HG03139 (cell line): Measurements from ENCODE around the gene MEX3A.
"Not testable (repeated sequence)": the region's sequence is repeated elsewhere in the genome, so short reads cannot be mapped to it uniquely, and the experiment has no call there.

Experiments used
- ATAC-seq: cut with Tn5 transposase; IDR thresholded peaks from one replicate; pipeline ENCODE4 v1.9.1; 2021; ENCODE audit not compliant: unreplicated experiment

MEX3A gene

DNA sequence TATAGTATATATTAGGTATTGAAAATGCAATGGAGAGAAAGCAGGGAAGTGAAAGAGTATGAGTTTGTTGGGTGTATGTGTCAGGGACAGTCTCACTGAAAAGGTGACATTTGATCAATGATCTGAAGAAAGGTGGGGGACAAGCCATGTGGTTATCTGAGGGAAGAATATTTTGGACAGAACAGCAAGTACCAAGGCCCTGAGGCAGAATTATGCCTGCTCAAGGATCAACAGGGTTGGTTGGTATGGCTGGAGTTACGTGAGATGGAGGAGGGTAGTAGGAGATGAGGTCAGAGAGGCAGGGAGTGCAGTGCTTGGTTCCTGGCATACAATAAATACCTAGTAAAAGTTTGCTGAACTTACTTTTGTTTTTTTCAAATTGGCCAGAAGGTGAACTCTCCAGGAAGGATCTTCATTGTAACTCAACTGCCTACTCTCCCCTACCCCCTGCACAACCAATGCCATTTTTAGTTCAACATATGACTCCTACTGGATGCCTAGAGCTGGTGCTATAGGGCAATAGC lies 25.9 kb downstream of the MEX3A start:
- no peak for ATAC-seq

DNA sequence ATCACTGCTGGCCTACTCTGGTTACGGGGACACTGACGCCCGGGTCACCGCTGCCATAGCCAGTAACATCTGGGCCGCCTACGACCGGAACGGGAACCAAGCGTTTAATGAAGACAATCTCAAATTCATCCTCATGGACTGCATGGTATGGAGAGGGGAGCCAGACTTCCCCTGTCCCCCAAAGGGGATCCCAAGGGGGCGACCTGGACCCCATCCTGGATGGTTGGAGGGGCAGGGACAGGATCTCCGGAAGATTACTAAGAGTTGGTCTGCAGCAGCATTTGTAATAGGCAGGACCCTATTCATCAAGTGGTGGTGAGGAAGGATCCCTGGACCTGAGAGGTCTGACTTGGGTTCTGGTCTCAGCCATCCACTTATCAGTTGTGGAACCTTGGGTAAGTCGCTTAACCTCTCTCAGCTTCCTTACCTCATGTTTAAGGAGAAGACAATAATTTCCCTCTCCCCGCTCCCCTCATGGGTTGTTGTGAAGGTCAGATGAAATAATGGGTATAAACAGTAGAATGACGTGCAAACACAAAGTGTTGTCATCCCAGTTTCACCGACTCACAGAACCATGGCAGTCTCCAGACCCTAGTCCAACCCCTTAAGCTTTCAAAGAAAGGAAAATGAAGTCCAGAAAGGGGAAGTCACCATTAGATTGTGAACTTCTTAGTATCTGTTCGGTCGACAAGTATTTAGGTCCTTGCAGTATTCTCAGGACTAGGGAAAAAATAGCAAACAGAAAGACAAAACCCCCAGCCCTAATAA lies 26.8 kb downstream of the MEX3A start:
- no peak for ATAC-seq

DNA sequence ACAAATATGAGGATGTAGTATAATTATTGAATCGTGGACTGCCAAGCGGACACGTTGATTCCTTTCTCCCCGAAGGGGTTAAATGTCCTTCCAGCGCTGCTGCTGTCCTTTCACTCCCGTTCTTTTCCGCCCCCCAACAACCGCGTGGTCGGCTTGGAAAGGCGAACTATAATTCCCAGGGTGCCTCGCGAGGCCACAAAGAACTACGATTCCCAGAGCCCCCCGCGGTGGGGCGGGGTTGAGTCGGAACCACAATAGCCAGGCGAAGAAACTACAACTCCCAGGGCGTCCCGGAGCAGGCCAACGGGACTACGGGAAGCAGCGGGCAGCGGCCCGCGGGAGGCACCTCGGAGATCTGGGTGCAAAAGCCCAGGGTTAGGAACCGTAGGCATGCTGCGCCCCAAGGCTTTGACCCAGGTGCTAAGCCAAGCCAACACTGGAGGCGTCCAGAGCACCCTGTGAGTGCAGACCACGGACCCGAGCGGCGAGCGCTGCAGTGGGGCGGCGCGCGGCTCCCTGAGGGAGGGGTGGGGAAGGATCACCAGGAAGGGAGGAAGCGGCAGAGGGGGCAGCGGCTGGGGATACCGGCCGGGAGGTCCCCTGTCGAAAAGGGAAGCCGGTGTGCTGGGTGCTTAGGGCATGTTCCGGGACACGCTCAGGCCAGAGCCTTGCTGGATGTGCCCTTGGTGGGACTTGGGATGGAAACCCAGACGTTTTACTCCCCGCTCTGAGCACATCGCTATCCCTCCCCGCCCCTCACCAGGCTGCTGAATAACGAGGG lies 27.6 kb downstream of the MEX3A start, which contains the start of gene LAMTOR2:
TSS of gene LAMTOR2 (plus strand) at position 283 of the 781 bp plus-strand sequence. CDS start at position 391, 108 bp downstream.
- ATAC-seq, result peak; percentile 64

DNA sequence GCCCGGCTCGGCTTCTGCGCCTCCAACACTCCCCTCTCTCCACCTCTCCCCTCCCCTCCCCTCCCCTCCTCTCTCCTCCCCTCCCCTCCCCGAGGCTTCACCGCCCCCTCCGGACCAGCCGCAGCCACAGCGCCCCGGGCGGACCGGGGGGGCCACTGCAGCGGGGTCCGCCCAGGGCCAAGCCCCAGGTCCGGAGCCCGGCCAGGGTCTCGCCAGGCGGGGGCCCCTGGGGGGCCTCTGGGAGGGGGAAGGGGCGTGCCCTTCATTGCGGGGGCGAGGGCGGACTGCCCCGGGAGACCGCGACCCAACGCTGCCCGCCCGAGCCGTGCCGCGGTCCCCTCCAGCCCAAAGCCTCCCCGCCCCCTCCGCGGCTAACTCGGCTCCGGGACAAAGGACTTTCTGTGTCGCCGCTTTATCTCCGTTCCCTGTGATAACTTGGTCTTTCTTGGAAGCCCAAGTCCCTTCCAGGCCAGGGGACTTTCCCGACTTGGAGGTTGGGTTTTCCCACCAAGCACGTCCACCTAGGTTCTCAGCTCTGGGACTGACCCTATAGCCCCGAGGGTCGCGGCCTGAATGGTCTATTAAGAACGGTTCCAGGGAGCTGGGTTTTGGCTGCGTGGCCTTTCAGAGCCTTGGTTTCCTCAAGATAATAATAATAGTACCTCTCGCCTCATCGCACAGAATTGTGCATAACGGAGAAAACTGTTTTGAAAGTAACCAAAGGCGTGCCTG lies 28.3 kb downstream of the MEX3A start, which contains the start of gene UBQLN4:
TSS of gene UBQLN4 (minus strand) at position 31 of the 732 bp plus-strand sequence. CDS start 97 bp downstream, outside the sequence.
- ATAC-seq, result peak; percentile 43

DNA sequence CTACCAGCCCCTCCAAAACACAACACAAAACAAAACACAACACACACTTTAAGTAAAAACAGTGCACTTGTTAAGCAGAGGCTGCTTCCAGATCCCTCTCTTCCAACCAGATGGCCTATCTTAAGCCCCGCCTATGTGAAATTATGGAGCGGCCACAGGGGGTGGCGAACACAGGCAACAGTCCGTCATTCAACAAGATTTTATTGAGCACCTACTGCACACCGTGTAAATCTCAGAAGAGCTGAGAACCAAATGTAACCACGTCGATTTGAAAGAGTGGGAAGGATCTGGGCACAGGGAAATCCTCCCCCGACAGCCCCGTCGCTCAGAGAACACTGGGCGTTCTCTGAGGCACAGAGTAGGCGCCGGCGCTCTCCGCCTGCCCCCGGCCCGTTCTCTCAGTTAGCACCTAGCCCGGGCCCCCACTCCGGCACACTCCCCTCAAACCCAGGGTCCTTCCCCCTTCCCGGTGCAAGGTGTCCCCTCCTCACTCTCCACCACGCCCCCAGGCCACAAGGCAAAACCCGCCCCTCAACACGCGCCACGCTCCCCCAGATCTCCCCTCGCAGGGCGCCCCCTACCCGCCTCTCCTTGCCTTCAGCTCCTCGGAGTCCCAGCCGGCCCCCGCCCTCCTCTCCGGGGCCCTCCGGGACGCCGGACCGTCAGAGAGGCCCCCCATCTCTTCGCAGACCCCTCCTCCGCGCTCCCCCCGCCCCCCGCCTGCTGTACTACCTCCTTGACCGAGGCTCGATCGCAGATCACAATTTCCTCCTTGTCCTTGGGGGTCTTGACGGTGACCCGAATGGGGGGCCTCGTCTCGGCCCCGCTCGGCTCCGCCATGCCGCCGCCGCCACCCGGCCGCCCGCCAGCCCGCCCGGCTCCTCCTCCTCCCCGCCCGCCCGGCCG lies 29.1 kb downstream of the MEX3A start:
- ATAC-seq, result peak; percentile 4

DNA sequence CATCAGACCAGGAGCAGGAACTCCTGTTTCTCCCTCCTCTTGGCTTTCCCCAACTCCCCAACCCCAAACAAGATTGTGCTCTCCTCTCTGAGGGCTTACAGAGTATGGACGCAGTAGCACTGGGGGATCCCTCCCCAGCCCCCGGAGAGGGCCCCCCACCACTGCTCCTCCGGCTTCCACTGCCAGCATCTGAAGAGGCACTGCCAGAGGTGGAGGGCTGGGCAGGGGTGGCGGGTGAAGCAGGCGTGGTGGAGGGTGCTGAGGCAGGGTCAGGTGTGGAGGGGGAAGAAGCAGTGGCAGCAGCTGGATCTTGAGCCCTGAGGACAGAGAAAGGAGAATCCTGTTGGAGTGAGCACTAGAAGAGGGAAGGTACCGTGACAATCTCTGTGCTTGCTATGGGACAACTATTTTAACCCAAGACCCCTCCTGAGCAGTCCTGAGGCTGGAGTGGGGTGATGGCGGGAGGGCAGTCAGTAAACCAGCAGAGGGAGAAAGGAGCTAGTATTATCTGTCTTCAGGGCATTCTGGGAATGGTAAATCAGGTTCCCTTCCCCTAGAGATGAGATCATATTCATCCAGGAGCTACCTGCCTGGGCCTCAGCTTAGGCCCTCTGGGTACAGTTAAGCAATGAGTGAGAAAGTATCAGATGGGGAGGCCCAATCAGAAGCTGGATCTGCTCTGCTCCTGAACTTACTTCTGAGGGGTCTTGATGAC lies 31.1 kb downstream of the MEX3A start:
- no peak for ATAC-seq

DNA sequence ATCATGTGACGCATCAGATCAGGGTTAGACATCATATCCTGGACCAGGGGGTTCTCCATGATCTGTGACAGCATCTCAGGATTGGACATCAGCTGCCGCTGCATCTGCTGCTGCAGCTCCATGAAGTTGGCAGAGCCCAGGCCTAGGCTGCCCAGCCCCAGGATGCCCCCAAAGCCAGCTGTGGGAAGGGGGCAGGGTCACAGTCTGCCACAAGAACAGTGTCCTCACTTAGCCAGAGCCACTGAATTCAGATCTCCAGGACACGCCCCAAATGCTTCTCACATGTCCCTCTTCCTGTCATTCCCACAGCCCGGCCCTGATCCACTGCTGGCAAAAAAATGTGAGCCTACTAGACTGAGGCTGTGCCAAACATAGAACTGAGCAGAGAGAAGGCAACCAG lies 31.9 kb downstream of the MEX3A start:
- ATAC-seq, result no peak

DNA sequence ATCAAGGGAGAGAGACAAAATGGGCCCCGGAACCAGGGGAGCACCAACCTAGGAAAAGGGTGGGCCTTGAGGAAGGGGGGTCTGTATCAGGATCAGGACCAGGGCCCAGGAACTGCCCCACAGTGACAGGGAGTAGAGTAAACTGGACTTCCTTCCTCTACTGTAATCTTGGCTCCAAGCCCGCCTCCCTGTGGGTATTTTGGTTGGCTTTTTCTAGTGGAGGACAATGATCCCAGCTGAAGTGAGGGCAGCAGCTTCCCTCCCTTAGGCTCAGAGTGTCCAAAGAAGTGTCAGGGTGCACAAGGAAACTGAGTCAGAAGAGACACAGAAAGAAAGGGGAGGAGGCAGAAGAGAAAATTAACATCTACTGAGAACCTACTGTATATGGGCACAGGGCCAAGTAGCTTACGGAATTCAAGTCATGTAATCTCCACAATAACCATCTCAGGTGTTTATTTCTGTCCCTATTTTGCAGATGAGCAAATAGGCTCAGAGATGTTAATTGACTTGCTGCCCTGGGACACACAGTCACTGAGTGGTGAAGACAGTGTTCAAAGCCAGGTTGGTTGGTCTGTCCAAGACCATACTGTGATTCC lies 33.5 kb downstream of the MEX3A start:
- ATAC-seq, result no peak

DNA sequence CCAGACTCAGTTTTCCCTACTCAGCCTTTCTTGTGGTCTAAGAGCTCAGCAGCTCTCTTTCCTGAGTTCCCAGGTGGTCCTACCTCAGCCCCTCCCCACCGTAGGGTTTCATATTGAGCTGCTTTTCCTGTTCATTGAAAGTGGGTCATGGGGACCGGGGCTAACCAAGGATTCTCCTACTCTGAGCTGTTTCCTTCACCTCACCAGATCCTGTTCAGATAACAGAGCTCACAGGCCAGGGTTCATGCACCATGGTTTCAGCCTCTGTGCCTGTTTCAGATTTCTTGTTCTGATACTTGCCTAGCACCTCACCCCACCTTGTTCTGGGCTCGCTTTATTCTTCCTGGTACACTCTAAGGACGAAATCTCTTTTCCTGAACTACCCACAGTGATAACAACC lies 37.2 kb downstream of the MEX3A start:
- no peak for ATAC-seq

DNA sequence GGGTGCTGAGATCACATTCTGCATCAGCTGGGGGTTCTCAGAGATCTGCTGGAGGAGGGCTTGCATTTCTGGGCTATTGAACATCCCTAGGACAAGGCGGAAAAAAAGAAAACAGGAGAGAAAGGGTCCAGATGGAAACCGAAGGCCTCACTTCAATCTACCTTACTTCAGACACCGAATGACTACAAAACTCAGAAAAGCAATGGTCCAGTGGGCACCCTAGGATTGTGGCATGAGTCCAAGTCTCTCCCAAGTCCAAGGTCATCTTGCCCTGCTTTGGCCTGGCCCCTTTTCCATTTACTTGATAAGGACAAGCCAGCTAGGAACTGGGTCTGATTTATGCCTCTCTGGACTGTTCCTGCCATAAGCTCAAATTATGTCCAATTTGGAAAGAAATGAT lies 39.4 kb downstream of the MEX3A start:
- ATAC-seq, result no peak

DNA sequence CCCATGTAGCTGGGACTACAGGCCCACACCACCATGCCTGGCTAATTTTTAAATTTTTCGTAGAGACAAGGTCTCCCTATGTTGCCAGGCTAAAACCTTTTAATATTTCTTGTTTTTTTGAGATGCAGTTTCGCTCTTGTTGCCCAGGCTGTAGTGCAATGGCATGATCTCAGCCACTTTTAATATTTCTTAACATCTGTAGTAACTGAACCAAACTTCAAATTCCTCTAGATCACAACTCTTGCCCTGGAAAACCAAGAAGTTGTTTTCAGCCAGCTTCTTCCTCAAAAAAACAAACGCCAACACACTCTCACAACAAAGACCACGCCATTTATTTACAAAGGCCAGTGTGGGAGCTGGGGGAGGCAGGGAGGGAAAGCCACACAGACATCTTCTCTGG lies 47.3 kb downstream of the MEX3A start:
- ATAC-seq, result not testable (repeated sequence)

DNA sequence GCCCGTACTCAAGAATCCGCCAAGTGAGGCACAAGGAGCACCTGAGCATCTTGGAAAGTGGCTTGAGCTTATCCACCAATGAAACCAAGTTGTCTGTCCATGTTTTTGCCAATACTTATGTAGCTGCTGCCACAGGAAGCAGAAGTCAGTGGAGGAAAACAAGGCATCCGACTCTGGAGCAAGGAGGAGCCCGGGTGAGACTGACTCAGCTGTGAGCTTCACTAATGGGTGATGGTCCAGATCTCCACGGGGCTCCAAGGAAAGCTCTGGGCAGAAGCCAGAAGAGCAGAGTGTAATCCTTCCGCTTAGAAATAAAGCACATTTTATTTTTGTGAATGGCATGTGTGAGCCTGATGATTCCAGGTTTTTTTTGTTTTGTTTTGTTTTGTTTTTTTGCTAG lies 49.3 kb downstream of the MEX3A start:
- no peak for ATAC-seq

DNA sequence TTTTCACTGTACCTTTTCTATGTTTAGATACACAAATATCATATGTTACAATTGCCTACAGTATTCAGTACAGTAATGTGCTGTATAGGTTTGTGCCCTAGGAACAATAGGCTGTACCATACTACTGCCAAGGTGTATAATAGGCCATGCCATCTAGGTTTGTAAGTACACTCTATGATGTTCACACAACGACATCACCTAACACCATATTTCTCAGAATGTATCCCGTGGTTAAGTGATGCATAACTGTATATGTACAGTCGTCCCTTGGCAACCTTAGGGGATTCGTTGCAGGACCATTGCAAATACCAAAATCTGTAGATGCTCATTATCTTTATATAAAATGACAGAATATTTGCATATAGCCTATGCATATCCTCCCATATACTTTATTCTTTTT lies 55.7 kb downstream of the MEX3A start:
- no peak for ATAC-seq

DNA sequence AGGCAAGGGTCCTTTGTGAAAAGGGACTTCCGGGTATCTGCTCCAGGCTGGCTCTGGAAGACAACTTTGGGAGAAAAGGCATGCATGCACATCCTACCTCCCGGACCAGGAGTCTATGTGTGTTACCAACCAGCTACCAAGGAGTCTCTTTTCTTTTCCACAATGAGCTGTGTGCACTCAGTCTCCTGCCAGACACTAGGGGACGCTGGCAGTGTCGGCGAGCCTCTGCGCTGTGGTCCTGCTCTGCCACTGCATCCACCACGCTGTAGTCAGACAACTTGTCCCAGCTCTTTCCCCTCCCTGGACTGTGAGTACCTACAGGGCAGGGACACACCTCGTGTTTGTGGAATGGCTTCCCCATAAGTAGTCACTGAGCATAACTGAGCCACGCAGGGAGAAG lies 56.4 kb downstream of the MEX3A start:
- ATAC-seq, result no peak

DNA sequence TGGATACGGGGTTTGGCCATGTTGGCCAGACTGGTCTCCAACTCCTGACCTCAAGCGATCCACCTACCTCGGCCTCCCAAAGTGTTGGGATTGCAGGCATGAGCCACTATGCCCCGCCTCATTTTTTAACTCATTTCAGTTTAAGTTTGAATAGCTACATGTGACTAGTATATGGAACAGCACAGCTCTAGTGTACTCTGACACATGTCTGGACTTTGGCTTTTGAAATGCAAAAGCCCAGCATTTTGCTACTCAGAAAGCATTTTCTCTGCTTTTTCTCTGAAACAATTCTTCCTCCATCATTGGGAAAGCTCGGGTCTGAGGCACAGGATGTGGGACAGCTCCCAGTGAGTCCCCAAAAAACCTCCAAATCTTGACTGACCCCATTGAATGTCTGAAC lies 57.5 kb downstream of the MEX3A start:
- ATAC-seq, result no peak
